ENCODE results near the gene BLOC1S6.
A peak's percentile ranks its signal among the peaks of the same experiment; 100 is the strongest.

Gene BLOC1S6

DNA sequence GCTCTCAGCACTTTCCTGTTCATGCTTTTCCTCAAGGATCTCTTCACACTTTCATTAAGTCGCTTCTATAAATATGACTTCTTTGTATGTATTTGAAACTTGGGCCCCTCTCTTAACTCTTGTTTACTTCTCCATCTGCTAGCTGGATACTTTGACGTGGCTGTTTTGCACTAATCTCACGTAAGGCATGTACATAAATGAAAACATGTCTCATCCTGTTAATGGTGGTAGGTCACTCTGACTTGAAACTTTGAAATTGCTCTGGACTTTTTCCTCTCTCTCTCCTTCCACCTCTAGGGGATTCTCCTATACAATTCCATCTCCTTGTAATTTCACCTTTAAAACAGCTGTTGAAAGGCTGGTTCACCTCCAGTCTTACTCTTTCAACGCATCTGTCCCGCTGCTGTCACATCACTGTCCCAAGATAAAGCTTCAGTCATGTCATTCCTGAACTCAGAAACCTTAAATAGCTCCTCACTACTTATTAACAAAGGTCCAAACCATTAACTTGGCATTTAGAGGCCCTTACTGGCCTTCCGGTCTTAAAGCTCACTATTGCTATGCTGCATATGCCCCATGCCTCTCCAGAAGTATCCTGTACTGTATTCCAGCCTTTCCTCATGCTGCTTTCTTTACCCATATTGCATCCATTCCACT is 1.2 kb downstream of the BLOC1S6 start:
- DNase-seq (ENCODE audit: low spot score) = no peak

DNA sequence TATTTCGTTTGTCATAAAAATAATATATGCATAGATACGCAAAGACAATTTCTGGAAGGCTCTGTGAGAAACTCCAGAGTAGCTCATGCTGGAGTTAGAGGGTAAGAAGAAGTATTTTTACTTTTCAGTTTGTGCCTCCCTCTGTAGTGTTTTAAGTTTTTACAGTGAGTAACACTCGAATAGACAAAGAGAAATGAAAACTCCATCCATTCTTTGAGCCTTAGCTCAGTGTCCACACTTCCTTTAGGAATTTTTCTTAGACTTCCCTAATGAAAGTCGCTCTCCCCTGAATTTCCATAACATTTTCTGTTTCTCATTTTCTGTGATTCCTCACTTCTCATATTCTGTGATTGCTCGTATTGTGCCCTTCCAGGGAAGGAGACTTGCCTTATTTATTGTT is 2.1 kb downstream of the BLOC1S6 start:
- DNase-seq (ENCODE audit: low spot score) = no peak

DNA sequence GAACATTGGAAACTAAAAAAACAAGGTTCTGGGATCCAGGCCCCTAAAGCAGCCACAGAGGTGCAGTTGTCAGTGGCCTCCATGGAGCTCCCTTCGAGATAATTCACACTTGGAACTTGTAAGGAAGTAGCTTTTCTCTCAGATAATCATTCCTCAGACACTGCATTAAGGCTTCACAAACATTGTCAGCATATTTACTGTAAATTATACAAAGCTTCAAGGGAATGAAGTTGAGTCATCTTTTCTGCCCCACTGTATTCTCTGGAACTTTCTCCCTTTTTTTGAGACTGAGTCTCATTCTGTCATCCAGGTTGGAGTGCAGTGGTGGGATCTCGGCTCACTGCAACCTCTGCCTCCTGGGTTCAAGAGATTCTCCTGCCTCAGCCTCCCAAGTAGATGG is 7.1 kb downstream of the BLOC1S6 start:
- DNase-seq (ENCODE audit: low spot score) = no peak

DNA sequence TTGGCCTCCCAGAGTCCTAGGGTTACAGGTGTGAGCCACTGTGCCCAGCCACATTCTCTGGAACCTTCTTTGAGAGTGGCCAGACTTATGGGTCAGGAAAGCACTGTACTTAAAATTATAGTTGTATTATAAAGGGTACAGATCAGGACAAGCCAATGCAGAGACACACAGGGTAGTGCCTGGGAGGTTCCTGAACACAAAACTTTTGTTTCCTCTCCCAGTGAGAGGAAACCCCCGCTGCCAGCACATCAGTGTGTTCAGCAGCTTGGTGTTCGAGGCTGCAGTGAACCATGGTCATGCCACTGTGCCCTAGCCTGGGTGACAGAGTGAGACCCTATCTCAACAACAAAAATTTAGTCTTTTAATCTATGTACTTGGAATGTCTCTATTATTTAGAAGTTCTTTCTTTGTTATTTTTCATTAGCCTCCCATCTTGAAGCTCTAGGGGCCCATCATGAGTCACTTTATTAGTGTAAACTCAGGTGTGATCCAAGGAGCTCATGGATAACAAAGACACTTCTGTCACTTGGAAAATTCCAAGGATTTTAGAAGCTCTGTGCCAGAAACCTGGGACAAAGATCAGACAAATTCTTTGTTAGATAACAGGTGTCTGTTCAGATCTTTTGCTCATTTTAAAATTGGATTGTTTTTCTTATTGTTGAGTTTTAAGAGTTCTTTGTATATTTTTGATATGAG is 7.8 kb downstream of the BLOC1S6 start:
- DNase-seq (ENCODE audit: low spot score) = no peak

DNA sequence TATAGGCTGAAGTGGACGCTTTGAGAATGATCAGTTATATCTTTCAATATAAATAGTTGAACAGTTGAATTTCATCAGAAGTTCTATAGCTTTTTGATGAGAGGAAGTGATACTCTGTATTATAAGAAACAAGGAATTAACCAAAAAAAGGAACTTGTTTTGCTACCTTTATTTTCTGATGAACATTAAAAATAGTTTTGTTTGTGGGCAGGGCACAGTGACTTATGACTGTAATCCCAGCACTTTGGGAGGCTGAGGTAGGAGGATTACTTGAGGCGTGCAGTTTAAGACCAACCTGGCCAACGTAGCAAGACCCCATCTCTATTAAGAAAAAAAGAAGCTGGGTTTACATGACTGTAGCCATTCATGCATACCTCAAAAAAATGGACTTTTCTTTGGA is 16.7 kb downstream of the BLOC1S6 start:
- no peak for DNase-seq (ENCODE audit: low spot score)

DNA sequence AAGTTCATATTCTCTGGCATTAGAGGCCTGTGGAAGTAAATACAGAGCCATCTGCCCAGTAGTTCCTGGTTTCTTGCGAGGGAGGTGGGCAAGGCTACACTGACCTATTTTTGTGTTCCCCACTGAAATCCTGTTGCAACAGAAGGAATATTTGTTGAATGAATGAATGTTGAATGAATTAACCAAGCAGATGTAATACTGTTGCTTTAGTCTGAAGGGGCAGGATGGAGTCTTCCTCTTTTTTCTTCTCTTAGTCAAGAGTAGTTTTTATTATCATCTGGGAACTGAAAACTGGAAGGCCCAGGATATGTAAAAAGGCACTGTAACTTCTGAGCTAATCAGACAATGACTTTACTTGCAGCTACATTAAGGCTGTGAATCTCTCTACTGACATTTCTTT is 17.1 kb downstream of the BLOC1S6 start:
- no peak for DNase-seq (ENCODE audit: low spot score)

DNA sequence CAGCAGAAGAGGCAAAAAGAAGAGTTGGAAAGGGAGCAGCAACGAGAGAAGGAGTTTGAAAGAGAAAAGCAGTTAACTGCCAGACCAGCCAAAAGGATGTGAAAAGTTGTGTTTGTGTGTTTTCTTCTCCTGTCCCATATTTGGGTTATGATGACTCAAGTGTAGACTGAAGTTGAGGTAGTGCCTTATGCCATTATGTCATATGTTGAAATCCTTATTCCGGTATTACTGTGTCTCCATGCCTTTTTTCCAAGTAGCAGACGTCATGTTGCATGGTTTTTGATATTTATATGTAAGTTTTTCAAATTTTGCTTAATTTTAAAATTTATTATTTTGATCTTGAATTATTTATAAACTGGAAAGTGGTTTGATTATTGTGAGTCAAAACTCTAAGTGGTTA is 19.2 kb downstream of the BLOC1S6 start:
- DNase-seq (ENCODE audit: low spot score) = no peak

DNA sequence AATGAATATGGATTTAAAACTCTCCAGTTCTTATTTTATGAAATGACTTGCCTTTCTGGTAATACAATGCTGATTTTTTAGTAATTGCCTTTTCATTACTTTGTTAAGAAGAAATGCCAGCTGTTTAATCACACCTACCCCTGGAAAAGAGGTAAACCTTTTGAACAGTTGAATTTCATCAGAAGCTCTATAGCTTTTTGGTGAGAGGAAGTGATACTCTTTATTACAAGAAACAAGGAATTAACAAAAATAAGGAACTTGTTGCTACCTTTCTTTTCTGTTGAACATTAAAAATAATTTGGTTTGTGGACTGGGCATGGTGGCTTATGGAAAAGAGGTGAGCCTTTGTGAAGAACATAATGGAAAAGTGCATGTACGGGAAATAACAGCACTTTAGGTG is 19.7 kb downstream of the BLOC1S6 start:
- DNase-seq (ENCODE audit: low spot score) = no peak

DNA sequence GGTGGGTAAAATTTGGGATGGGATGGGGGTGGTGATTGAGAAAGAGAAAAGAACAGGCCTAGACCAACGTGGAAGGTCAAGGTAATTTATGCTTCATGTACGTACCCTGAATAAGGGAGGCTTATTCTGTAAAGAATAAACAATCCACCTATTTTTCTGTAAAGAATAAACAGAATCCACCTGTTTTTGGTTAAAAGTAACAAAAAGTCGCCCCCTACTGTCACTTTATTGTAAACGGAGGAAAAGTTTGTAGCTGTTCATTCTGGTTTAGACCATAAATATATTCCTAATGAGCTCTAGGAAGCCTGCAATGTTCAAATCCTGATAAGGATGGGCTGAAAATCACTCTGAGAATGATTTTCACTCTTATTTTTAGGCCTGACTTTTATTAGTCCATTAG is 24.1 kb downstream of the BLOC1S6 start:
- DNase-seq (ENCODE audit: low spot score) = peak; percentile 33

DNA sequence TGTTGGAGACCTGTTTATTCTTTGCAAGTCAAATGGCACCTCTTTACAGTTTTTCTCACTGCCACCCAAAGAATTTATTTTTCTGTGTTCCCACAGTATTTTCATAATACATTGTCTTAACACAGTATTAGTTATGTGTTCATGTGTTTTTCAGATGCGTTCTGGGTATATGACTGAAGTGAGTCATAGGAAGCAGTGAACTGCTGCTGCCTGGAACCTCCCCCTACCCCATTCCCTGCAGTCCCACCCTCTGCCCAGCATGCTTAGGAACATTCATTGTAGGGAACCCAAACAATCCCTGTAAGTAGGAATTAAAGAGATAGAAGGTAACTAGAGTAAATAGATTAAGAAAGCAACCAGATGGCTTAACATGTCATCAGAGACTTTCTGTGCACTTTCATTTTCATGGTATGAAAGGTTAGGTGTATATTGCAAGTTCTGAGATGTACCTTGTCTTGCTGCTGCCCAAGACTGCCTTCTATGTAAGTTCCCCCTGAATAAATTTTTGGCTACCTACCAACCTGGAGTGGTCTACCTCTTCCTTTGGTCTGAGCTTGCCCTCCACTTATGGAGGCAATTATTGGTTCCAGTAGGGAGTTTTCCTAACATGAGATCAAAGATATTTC is 25.7 kb downstream of the BLOC1S6 start:
- DNase-seq (ENCODE audit: low spot score) = peak; percentile 24

DNA sequence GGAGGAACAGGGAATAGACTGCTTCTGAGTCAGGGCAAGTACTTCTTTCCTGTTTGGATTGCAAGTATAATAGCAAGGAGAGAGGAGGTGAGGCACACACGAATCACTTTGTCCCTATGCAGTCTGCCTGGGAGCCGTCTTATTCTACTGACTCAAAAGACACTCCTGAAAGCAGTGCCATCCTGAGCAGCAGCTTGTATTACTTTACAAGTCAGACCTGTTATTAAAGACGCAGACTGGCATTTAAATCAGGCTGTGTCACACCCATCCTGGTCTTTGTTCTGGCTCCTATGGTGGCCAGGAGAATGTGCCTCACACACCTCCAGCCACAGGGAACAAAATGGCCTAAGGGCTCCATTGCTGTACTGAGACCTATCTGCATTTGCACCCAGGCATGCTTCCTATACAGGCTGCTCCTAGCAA is 29.7 kb downstream of the BLOC1S6 start:
- no peak for DNase-seq (ENCODE audit: low spot score)

DNA sequence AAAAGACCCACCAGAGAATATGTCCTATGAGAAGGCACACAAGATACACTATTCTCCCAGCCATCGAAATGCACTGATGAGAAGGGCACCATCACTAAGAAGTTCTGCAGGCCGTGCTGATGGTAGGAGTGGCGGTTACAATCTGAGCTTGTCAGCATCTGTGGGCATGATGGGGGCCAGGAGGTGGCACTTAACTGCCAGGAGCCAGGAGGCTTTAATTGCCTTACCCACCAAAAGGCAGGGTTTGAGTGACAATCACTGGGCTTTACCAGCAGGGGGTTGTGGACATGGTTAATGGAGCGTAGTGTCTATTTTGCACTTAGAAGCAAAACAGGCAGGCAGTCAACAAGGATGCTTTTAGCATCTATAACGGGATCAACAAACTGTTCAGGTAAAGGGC is 31.6 kb downstream of the BLOC1S6 start:
- DNase-seq (ENCODE audit: low spot score) = no peak

DNA sequence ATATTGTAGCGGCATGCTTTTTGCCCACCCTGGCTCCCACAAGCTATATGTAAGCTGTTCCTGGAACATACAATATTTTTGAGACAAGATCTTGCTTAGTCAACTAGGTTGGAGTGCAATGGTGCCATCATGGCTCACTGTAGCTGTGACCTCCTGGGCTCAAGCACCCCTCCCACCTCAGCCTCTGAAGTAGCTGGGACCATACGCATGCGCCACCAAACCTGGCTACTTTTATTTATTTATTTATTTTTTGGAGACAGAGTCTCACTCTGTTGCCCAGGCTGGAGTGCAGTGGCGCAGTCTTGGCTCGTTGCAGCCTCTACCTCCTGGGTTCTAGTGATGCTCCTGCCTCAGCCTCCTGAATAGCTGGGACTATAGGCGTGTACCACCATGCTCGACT is 41.0 kb downstream of the BLOC1S6 start:
- no peak for DNase-seq (ENCODE audit: low spot score)

DNA sequence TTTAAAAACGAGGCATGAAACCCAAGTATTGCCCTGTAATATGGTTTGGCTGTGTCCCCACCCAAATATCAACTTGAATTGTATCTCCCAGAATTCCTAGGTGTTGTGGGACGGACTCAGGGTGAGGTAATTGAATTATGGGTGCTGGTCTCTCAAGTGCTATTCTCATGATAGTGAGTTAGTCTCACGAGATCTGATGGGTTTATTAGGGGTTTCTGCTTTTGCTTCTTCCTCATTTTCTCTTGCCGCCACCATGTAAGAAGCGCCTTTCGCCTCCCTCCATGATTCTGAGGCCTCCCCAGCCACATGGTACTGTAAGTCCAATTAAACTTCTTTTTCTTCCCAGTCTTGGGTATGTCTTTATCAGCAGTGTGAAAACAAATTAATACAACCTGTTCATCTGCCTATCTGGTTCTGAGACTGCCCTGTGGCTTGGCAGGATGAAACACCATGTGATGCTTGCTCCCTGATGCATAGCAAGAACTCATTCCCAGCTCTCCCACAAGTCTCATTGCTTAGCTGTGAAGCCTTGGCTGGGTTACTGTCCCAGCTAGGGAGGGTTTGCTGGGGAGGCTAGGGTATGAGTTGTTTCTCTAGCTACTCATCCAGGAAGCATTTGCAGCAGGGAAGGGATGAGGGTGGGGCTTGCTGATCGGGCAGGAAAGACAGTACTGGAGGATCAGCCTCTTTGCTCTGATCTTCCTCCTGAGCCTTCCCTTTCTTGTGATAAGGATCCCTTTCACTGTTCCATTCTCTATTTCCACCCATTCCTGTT is 43.9 kb downstream of the BLOC1S6 start:
- peak; percentile 80 for DNase-seq (ENCODE audit: low spot score)

DNA sequence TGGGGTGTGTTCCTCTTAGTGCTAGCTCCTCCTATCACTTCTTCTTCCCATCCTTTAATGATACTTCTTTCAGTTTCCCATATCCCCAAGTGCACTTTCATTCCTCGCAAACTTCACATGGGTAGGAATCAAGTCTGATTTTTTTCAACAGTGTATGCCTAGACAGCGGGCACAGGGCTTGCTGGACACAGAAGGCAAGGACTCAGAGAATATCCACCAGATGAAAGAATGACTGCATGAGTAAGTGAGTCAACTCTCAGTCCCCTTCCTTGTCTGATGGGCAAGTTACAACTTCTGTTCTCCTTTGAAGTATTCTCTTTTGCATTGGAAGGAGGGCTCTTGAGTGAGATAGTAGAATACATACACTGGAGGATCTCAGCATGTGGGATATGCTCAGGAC is 44.6 kb downstream of the BLOC1S6 start:
- DNase-seq (ENCODE audit: low spot score) = no peak

DNA sequence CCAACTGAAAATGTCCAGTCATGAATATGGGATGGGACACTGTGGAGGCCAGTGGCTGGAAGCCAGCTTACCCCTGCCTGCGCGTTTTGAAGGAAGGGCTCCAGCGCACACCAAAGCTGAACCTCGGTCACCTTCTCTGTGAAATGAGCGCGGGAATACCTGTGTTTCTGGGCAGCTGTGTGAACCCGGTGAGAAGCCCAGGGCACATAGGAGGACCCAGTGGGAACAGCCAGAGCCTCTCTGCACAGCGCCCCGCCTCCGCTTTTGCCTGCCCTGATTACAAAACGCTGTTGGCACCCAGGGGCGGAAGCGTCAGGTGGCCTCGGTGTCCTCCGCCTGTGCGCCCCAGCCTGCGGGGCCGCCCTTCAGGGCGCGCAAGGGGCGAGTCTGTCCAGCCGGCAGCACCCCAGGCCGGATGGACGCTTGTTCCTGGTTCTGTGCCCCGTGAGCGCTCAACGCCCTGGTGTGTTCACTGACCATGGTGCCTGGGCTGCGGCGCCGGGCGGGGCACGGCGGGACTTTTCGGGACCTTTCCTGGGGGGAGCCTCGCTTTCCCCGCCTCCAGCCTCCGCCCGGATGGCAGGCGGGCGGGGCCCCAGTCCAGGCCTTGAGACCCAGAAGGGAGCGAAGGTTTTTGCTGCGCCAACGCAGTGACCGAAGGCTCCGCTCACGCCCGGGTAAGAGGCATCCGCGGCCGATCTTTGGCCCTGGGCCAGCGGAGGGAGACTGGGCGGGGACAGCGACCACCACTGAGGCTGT is 47.4 kb downstream of the BLOC1S6 start, which contains the start of gene SQOR:
Gene SQOR, plus strand, starts transcription at position 598 of the 759 bp plus-strand sequence. CDS start 23,895 bp downstream, outside the sequence.
- peak; percentile 87 for DNase-seq (ENCODE audit: low spot score)

DNA sequence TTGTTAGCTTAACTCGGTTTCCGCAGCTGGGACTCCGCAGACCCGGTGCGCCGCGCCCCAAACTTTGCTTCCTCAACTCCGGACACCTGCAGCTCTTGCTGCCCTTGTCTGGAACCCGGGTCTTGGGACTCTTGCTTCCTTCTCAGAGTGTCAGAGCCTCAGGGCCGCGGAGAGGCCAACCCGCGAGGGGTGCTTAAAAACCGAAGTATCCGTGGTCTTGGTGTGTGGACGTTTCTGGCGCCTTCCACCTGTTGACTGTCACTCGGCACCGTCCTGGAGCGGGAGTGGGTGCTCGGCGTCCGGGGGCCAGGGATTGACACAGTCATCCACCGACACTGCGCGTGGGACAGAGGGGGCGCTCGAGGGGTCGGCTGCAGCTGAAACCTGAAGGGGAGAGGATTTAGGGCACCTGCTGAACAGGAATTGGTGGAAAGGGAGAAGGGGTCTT is 48.0 kb downstream of the BLOC1S6 start:
- DNase-seq (ENCODE audit: low spot score) = peak; percentile 42

DNA sequence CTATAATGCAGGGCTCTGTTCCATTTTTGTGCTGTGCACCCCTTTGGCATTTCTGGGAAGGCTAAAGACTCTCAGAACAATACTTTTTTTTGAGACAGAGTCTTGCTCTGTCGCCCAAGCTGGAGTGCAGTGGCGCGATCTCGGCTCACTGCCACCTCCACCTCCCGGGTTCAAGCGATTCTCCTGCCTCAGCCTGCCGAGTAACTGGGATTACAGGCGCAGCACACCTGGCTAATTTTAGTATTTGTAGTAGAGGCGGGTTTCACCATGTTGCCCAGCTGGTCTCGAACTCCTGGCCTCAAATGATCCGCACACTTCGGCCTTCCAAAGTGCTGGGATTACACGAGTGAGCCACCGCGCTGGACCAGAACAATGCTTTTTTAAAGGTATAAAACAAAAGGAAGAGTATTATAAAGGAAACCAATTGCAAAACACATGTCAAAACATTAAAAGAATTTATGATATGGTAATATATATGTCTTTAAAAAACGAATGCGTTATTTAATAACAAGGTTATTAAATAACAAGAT is 48.6 kb downstream of the BLOC1S6 start:
- DNase-seq (ENCODE audit: low spot score) = no peak

DNA sequence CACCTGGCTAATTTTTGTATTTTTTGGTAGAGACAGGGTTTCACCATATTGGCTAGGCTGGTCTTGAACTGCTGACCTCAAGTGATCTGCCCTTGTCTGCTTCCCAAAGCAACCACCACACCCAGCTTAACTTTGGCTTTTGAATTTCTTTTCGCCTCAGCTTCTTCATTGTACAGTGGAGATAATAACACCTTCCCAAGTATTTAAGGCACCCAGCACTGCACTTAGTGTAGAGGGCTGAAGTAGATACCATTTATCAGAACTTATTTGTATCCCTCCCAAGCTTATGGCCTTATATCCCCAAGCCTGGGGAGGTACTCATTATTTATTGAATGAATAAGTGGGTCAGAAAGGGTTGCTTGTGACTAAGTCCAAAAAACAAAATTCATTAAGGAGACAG is 50.0 kb downstream of the BLOC1S6 start:
- no peak for DNase-seq (ENCODE audit: low spot score)

DNA sequence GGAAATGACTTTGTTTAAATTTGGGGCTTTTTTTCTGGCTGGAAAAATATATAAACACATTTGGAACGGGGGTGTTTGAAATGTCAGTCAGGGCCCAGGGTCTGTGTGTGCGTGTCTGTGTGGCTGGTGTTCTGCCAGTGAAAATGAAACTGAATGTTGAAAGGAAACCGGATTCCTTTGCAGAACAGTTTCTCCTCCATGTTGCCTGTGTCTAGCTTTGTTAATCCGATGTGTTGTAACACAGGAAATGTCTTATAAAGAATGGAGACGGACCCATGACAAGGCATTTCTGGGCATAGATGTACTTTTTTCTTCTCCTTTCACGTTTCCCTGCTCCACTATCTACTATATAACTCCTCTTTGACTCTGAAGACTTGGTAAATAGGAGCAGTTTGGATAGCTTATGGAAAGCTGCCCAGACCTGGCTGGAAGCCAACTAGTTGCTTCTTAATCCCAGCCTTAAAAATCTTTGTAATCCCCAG is 50.4 kb downstream of the BLOC1S6 start:
- DNase-seq (ENCODE audit: low spot score) = peak; percentile 68

DNA sequence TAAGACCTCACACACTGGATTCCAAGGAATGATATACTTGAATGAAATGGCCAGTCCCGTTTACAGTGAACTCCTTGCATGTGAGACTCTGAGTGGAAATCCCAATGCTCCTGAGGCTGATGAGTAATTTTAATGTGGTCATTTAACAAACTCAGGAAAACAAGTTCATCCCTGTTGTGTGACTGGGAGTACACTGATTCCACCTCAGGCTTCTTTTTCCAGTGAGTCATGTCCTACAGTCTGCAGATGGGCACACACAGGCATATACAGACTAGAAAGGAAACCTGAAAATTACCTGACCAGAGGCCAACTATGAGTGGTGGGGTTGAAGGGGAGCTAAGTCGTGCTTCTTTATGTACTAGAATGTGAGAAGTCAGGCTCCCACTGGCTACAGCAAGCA is 53.4 kb downstream of the BLOC1S6 start:
- DNase-seq (ENCODE audit: low spot score) = peak; percentile 57

Data from GM03348 (cell line).